ENCODE data around the gene LAMTOR1. TPM values are rescaled to one million over a fixed set of nuclear protein-coding genes. Genes with fewer than 3 reads are reported as not detected.

The LAMTOR1 gene
- total RNA-seq, 6 experiments from 2014 or later = 30.3 to 92.2 (median 38.7) TPM

DNA sequence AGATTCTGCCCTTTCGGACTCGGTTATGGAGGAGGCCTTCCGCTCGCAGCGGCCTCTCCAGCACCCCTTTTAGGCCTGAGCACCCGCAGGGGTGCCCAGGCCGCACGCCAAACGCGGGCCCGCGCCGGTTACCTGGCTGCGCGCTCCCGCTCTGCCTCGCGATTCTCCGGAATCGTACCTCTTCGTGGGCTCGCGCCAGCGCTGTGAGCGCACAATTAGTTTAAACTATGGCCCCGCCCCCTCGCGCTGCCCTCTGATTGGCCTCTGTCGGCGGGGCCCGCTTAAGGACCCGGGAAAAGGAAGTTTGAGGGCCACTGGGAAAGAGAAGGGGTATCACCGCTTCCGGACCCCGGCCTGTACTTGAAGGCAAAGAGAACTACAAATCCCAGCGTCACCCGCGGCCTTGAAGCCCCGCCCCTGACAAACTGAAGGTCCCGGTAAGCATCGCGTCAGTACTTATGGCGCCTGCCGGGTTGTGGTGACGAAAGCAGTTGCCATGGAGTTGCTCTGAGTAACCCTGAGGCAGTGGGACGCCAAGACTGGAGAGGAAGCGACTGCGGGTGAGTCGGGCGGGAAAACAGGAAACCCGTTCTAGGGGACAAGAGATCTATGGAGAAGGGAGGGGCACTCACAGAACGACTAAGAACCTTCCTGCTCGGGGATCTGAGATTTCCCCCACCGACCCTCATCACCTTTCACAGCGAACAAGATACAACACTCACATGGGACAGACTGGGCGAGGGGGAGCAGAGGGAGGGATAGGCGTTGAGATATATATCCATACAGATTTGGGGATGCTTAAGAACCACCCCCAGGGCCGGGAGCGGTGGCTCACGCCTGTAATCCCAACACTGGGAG is 22.5 kb downstream of the LAMTOR1 start, which contains the start of the genes LRRC51 and NUMA1:
Gene LRRC51, plus strand, starts transcription at position 525 of the 858 bp plus-strand sequence. CDS start 8,234 bp downstream, outside the sequence.
Gene NUMA1, minus strand, starts transcription at position 217 of the 858 bp plus-strand sequence. CDS start 44,599 bp downstream, outside the sequence.
- intact Hi-C loops (cut with DNase I) = no loop called here
- peak within 1 kb of the TSS; percentile 81 to 86 (median 82) for H3K27ac ChIP-seq
- no peaks in the 10 kb centered on the region for H3K36me3 ChIP-seq
- ATAC-seq = peak; percentile 95 to 98 (median 96)
- TF ChIP-seq, protein P1, sequence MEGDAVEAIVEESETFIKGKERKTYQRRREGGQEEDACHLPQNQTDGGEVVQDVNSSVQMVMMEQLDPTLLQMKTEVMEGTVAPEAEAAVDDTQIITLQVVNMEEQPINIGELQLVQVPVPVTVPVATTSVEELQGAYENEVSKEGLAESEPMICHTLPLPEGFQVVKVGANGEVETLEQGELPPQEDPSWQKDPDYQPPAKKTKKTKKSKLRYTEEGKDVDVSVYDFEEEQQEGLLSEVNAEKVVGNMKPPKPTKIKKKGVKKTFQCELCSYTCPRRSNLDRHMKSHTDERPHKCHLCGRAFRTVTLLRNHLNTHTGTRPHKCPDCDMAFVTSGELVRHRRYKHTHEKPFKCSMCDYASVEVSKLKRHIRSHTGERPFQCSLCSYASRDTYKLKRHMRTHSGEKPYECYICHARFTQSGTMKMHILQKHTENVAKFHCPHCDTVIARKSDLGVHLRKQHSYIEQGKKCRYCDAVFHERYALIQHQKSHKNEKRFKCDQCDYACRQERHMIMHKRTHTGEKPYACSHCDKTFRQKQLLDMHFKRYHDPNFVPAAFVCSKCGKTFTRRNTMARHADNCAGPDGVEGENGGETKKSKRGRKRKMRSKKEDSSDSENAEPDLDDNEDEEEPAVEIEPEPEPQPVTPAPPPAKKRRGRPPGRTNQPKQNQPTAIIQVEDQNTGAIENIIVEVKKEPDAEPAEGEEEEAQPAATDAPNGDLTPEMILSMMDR (IDR thresholded peaks at IDR 0.05) = no peak
- peak; percentile 37 for TF ChIP-seq POLR2A (IDR thresholded peaks at IDR 0.05)
- H3K9me3 ChIP-seq = no peaks in the 10 kb centered on the region
- peak within 1 kb of the TSS; percentile 72 to 74 (median 72) for H3K4me3 ChIP-seq
- peak; percentile 98 to 100 (median 99) for DNase-seq
- H3K4me1 ChIP-seq = peaks cover 0 to 10% (median 0%) of the 10 kb centered on the region in 4 donors
- 1% methylated on average over 30 of the region's 60 CpGs for WGBS (ENCODE audit: insufficient coverage, low coverage, low lambda C conversion rate, missing lambda C conversion rate)
- no peaks in the 10 kb centered on the region for H3K27me3 ChIP-seq

- Histone ChIP-seq H3K27ac (peak overlapping the region; percentile 81 to 86 (median 82)), H3K4me3 (peak overlapping the region; percentile 72 to 74 (median 72)), H3K27me3 (no peaks in the 10 kb centered on the region), H3K4me1 (peaks cover 0 to 10% (median 0%) of the 10 kb centered on the region in 4 donors), H3K9me3 (no peaks in the 10 kb centered on the region), H3K36me3 (no peaks in the 10 kb centered on the region)
- peak; percentile 30 to 62 (median 56) for ATAC-seq
- no peak for DNase-seq
- intact Hi-C loops (cut with DNase I) = no loop called here
- 0% methylated on average over 13 of the region's 16 CpGs for WGBS (ENCODE audit: insufficient coverage, low coverage, low lambda C conversion rate, missing lambda C conversion rate)
- TF ChIP-seq, protein P1 (IDR thresholded peaks at IDR 0.05) = no peak
Measured at GRCh38 chr11:72079819-72080325, 23.2 kb downstream of the LAMTOR1 start.

- H3K4me3 ChIP-seq = no peak overlapping the region
- H3K27ac ChIP-seq = no peak overlapping the region
- WGBS (ENCODE audit: insufficient coverage, low coverage, low lambda C conversion rate, missing lambda C conversion rate) = 85% methylated on average over 6 of the region's 6 CpGs
- ATAC-seq = no peak
- H3K36me3 ChIP-seq = no peaks in the 10 kb centered on the region
- intact Hi-C loops (cut with DNase I) = no loop called here
- DNase-seq = no peak
- no peaks in the 10 kb centered on the region for H3K9me3 ChIP-seq
- TF ChIP-seq, protein P1 (IDR thresholded peaks at IDR 0.05) = no peak
- TF ChIP-seq POLR2A (IDR thresholded peaks at IDR 0.05) = no peak
- H3K4me1 ChIP-seq = peaks cover 0 to 10% (median 0%) of the 10 kb centered on the region in 4 donors
- H3K27me3 ChIP-seq = no peaks in the 10 kb centered on the region
Measured at GRCh38 chr11:72078477-72078876, 24.6 kb downstream of the LAMTOR1 start.

DNA sequence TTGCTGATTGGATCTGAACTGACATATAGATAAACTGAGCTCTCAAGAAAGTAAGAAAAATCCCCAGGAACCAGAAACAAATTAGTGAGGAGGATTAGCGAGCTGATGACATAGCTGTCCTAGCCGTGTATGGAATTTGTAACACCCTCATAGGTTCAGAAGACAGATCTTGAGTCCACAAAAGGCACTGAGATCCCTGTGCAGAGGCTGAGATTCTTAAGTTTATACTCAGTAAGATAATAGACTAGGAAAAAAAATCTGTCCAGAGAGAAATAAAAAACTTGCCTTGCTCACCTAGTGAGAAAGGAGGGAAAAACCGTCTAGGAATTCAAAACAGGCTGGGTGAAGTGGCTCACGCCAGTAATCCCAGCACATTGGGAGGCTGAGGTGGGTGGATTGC is 27.3 kb downstream of the LAMTOR1 start:
- 98% methylated on average over 4 of the region's 4 CpGs for whole genome bisulfite sequencing (ENCODE audit: insufficient coverage, low coverage, low lambda C conversion rate, missing lambda C conversion rate)
- no peaks in the 10 kb centered on the region for H3K36me3 ChIP-seq
- H3K27me3 ChIP-seq = no peaks in the 10 kb centered on the region
- intact Hi-C loops (cut with DNase I) = no loop called here
- peaks cover 0 to 5% (median 0%) of the 10 kb centered on the region in 4 donors for H3K4me1 ChIP-seq
- no peak for DNase-seq
- no peak overlapping the region for H3K4me3 ChIP-seq
- no peak for ATAC-seq
- H3K9me3 ChIP-seq = no peaks in the 10 kb centered on the region
- TF ChIP-seq, protein P1 (IDR thresholded peaks at IDR 0.05) = no peak
- TF ChIP-seq POLR2A (IDR thresholded peaks at IDR 0.05) = no peak
- no peak overlapping the region for H3K27ac ChIP-seq
